Thoracic aorta (tissue), 2 donors: ENCODE results near the gene PTGIS. TPM values are rescaled to one million over a fixed set of nuclear protein-coding genes. Genes with fewer than 3 reads are reported as not detected.

Experiments
- ATAC-seq: fragments of 150-250 bp; one replicate; pipeline ENCODE4 v1.8.0; 2017; ENCODE audit warnings: low read depth; ENCODE audit not compliant: insufficient number of reproducible peaks, low FRiP score
- DNase-seq: peaks from one replicate; pipeline ENCODE4 v3.0.0-alpha.2; 2020; ENCODE audit warnings: low spot score
- H3K27ac ChIP-seq, 2 donors: fragments of 200-600 bp; sonication (generic); 1 replicate in 1 of 2; 2 replicates in 1 of 2; pipeline ENCODE4 v1.5.1; 2016; ENCODE audit warnings: mild to moderate bottlenecking in 2 of 2, moderate library complexity in 2 of 2
- H3K27me3 ChIP-seq: fragments of 200-600 bp; sonication (generic); replicated peaks from 2 replicates; pipeline ENCODE4 v1.6.0; 2016; ENCODE audit warnings: mild to moderate bottlenecking; ENCODE audit not compliant: insufficient read depth
- H3K36me3 ChIP-seq: fragments of 200-600 bp; sonication (generic); one replicate; pipeline ENCODE4 v1.5.1; 2016
- H3K4me1 ChIP-seq, 2 donors: fragments of 200-600 bp; sonication (generic); 1 replicate in 1 of 2; 2 replicates in 1 of 2; pipeline versions ENCODE4 v1.5.1 to v1.6.0; 2016; ENCODE audit warnings: low read depth in 2 of 2, mild to moderate bottlenecking in 1 of 2; ENCODE audit not compliant: control insufficient read depth in 1 of 2
- H3K4me3 ChIP-seq: fragments of 200-600 bp; sonication (generic); 2 replicates; pipeline ENCODE4 v1.5.1; 2016; ENCODE audit warnings: mild to moderate bottlenecking
- H3K9me3 ChIP-seq: fragments of 200-600 bp; sonication (generic); 2 replicates; pipeline ENCODE4 v1.5.1; 2016
- total RNA-seq, 2 donors: library from RNA; depleted of rRNA; stranded (reverse); fragments of >200 nt; gene quantifications; one replicate each; pipeline versions ENCODE4 v1.1.0 to v1.2.3, GENCODE V29; 2016
- TF ChIP-seq, protein P1 (sequence below): fragments of 200-600 bp; sonication (generic); IDR thresholded peaks from one replicate; pipeline ENCODE4 v1.5.1; 2019; ENCODE audit warnings: antibody characterized with exemption

PTGIS gene
- total RNA-seq, 2 donors from 2014 or later, result 397 to 465 TPM

DNA sequence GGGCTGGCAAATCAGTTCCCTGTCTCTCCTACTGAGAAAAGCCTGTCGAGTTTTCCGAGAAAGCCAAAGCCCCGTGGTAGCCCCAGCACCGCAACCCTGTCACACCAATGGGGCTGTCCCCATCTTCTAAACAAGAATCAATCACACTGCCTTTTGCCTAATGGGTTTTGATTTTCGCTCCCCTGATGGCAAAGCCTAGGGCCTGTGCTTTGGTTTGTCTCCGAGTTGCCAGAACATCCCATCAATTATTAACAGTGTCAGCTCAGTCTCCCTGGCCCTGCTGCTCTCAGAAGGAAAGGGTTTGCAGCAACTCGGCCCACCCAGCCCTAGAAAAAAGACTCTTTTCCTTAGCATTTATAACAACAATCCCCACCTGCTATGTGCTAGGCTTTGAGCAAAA is 89.7 kb downstream of the PTGIS start:
- DNase-seq (no peak), ATAC-seq (no peak)
- Histone ChIP-seq H3K27me3 (no peaks in the 10 kb centered on the region), H3K4me1 (peaks cover 4 to 7% of the 10 kb centered on the region in 2 donors), H3K4me3 (no peak overlapping the region), H3K36me3 (no peaks in the 10 kb centered on the region), H3K27ac (no peak overlapping the region), H3K9me3 (no peaks in the 10 kb centered on the region)
- TF ChIP-seq, protein P1, sequence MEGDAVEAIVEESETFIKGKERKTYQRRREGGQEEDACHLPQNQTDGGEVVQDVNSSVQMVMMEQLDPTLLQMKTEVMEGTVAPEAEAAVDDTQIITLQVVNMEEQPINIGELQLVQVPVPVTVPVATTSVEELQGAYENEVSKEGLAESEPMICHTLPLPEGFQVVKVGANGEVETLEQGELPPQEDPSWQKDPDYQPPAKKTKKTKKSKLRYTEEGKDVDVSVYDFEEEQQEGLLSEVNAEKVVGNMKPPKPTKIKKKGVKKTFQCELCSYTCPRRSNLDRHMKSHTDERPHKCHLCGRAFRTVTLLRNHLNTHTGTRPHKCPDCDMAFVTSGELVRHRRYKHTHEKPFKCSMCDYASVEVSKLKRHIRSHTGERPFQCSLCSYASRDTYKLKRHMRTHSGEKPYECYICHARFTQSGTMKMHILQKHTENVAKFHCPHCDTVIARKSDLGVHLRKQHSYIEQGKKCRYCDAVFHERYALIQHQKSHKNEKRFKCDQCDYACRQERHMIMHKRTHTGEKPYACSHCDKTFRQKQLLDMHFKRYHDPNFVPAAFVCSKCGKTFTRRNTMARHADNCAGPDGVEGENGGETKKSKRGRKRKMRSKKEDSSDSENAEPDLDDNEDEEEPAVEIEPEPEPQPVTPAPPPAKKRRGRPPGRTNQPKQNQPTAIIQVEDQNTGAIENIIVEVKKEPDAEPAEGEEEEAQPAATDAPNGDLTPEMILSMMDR, result no peak

DNA sequence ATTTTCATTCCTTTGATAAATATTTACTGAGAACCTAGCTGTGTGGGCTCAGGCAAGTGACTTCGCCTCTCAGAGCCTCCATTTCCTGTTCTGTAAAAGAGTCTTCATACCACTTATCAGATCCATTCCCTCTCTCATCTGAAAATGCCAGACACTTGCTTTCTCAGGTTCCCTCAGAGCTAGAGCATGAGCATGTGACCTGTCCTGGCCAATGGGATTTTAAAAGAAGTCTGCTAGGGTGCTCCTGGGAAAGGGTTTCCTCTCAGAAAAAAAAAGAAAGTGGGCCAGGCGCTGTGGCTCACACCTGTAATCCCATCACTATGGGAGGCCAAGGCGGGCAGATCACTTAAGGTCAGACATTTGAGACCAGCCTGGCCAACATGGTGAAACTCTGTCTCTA is 90.7 kb downstream of the PTGIS start:
- DNase-seq, result no peak
- no peaks in the 10 kb centered on the region for H3K27me3 ChIP-seq
- H3K9me3 ChIP-seq, result no peaks in the 10 kb centered on the region
- H3K36me3 ChIP-seq, result no peaks in the 10 kb centered on the region
- no peak overlapping the region for H3K27ac ChIP-seq
- no peak overlapping the region for H3K4me3 ChIP-seq
- TF ChIP-seq, protein P1, result no peak
- ATAC-seq, result no peak
- no peaks in the 10 kb centered on the region for H3K4me1 ChIP-seq

DNA sequence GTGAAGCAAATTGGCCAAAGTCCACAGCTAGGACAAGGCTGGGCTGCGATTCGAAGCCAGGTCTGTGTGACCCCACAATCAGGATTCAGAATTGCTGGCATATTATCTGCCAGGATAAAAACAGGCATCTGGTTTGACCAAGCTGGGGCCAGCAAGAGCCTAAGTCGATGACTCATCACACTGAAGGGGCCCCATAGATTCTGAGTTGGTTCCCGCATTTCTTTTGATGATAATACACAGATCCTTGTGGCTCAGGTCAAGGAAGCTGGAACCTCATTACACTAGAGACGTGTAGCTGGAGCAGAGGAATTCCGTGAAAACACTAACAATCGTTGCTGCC is 92.0 kb downstream of the PTGIS start:
- Histone ChIP-seq H3K36me3 (no peaks in the 10 kb centered on the region), H3K27ac (no peak overlapping the region), H3K27me3 (no peaks in the 10 kb centered on the region), H3K4me1 (no peaks in the 10 kb centered on the region), H3K9me3 (no peaks in the 10 kb centered on the region), H3K4me3 (no peak overlapping the region)
- TF ChIP-seq, protein P1, result no peak
- ATAC-seq, result no peak
- DNase-seq, result no peak

DNA sequence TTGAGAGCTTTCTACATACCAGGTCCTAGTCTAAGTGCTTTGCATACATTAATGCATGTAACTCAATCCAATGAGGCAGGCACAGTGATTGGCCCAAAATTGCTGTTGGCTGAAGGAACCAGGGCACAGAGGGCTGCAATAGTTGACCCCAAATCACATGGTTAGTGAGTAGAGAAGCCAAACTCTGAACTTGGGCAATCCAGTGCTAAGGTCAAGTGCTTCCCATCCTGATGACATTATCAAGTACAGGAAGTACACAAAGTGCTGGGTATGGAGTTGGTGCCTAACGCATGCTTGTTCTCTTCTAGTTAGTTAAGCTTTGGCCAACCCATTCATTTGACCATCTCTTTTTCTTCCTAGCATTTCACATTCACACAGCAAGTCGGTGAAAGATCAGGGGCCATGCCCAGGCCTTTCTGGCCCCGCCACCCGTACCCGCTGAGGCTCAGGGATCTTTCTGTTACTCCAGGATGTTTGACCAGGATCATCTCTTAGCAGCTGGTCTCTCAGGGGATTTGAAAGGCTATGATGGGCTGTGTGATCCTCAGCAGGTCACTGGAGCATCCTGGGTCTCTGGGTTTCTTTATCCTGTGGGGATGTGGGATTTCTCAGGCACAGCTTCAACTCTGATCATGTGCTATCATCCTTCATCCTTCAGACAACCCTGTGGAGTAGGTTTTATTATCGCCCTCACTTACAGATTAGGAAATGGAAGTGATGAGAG is 92.5 kb downstream of the PTGIS start:
- no peak for DNase-seq
- TF ChIP-seq, protein P1, result no peak
- Histone ChIP-seq H3K36me3 (no peaks in the 10 kb centered on the region), H3K9me3 (no peaks in the 10 kb centered on the region), H3K4me1 (no peaks in the 10 kb centered on the region), H3K27ac (no peak overlapping the region), H3K27me3 (no peaks in the 10 kb centered on the region), H3K4me3 (no peak overlapping the region)
- ATAC-seq, result no peak

DNA sequence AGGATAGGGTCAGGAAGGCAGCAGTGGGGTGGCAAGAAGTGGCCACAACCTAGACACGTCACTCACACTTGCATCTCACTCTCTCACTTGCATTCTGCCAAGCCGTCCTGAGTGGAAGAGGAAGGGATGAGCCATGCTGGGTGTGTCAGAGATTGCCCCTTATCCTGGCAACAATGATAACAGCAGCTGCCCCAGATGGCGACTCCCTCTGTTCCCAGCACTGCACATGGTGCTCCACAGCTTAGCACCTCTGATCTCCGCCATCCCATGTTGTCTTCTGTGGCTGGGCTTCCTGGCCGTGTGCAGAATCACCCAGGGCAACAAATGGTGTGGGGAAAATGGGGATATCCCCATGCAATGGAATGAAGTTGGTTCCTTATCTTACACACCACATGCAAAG is 96.5 kb downstream of the PTGIS start:
- ATAC-seq (no peak), DNase-seq (no peak)
- Histone ChIP-seq H3K27ac (no peak overlapping the region), H3K27me3 (no peaks in the 10 kb centered on the region), H3K36me3 (no peaks in the 10 kb centered on the region), H3K4me3 (no peak overlapping the region), H3K4me1 (no peaks in the 10 kb centered on the region), H3K9me3 (no peaks in the 10 kb centered on the region)
- TF ChIP-seq, protein P1, result no peak
